ENCODE data around the gene SLC17A7. TPM values are rescaled to one million over a fixed set of nuclear protein-coding genes. Genes with fewer than 3 reads are reported as not detected.

The SLC17A7 gene
- total RNA-seq, 1 experiment from 2014 or later, result 1.6 TPM

DNA sequence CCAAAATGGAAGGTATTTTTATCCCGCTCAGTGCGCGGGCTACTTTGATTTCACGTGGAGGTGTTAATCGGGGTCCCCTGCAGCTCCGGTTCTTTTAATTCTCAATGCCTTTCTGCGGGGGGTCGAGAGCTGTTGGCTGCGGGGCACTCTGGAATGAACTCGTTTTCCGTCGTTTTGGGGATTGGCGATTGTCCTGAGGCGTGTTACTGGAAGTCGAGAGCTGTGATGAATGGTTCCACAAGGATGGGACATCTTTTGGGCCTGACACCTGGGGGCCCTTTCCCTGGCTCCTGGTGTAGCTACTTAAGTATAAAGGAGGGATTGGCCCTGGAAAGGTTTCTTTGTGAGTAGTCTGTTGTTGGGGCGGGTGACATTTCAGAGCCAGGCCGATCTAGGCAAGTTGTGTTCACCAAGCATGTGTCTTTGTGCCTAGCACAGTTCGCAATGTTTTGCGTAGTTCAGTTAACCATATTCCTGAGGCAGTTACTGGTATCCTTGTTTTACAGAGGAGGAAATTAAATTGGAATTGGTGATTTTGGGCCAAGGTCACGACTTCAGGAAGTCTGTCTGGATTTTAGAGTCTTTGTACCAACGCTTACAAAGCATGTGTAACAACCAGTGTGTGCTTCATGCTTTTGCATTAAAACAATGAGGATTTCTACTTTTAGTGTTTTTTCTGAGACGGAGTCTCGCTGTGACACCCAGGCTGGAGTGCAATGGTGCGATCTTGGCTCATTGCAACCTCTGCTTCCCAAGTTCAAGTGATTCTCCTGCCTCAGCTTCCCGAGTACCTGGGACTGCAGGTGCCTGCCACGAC, 46.9 kb upstream of the SLC17A7 start (continued):
- TF ChIP-seq, protein P1, sequence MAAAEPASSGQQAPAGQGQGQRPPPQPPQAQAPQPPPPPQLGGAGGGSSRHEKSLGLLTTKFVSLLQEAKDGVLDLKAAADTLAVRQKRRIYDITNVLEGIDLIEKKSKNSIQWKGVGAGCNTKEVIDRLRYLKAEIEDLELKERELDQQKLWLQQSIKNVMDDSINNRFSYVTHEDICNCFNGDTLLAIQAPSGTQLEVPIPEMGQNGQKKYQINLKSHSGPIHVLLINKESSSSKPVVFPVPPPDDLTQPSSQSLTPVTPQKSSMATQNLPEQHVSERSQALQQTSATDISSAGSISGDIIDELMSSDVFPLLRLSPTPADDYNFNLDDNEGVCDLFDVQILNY (CRISPR knock-in tag; IDR thresholded peaks at IDR 0.05), result no peak
- TF ChIP-seq ZBTB21 (CRISPR knock-in tag; IDR thresholded peaks at IDR 0.05; ENCODE audit: borderline replicate concordance) (no peak), FOXJ3 (CRISPR knock-in tag; IDR thresholded peaks at IDR 0.05; ENCODE audit: borderline replicate concordance) (no peak), ESRRA (CRISPR knock-in tag; IDR thresholded peaks at IDR 0.05; ENCODE audit: borderline replicate concordance) (no peak), EMX1 (CRISPR knock-in tag; IDR thresholded peaks at IDR 0.05) (peak; percentile 88; the same call in 1 of the 2 replicates), JAZF1 (CRISPR knock-in tag; IDR thresholded peaks at IDR 0.05) (no peak), KAT7 (CRISPR knock-in tag; IDR thresholded peaks at IDR 0.05; ENCODE audit: borderline replicate concordance) (0 out of 2 replicates have a peak, but pooled peaks have one; percentile 12), ZNF317 (CRISPR knock-in tag; IDR thresholded peaks at IDR 0.05; ENCODE audit: borderline replicate concordance, low read depth) (no peak)
- TF ChIP-seq, protein P2, sequence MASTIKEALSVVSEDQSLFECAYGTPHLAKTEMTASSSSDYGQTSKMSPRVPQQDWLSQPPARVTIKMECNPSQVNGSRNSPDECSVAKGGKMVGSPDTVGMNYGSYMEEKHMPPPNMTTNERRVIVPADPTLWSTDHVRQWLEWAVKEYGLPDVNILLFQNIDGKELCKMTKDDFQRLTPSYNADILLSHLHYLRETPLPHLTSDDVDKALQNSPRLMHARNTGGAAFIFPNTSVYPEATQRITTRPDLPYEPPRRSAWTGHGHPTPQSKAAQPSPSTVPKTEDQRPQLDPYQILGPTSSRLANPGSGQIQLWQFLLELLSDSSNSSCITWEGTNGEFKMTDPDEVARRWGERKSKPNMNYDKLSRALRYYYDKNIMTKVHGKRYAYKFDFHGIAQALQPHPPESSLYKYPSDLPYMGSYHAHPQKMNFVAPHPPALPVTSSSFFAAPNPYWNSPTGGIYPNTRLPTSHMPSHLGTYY (CRISPR knock-in tag; IDR thresholded peaks at IDR 0.05), result peak; percentile 79; the same call in 1 of the 2 replicates

DNA sequence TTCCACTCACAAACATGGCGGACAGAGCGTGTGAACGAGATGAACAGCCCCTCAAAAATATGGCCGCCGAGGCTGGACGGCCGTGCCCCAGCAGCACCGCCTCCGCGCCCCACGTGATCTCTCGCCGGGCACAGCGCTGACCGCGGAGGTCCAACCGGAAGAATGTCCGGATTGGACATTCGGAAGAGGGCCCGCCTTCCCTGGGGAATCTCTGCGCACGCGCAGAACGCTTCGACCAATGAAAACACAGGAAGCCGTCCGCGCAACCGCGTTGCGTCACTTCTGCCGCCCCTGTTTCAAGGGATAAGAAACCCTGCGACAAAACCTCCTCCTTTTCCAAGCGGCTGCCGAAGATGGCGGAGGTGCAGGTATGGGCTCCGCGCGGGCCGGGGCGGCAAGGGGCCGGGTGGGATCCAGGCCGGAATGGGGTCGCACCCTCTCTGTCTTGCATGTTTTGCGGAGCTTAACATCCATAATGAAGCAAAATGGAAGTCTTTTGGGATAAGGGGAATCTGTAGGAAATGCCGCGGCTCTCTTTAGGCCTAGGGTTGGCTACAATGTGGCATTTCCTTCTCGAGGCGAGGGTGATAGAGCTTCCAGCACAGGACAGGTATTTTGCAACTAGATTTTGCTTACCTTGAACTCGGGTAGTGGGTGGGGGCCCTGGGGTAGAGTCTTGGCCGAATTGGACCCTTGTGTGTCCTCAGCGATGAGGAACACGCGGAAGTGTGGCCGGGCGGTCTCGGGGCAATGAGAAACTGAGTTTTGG, 46.1 kb upstream of the SLC17A7 start, which contains the start of gene RPL13A:
Gene RPL13A (plus strand): TSS at position 332 of the 769 bp plus-strand sequence. CDS start 22 bp downstream, at position 354.
- ATAC-seq, result peak; percentile 88
- peaks cover 20% of the 10 kb centered on the region for H3K4me1 Mint-ChIP-seq
- POLR2A ChIA-PET, result interaction anchor here (1.1 to 1.5 kb wide), 3 partner anchors 9 to 40 kb away, joined by 4 to 9 read pairs (median 5); partner anchors contain the start of gene RPS11
- DNase-seq (ENCODE audit: low spot score), result peak; percentile 100
- H3K27me3 Mint-ChIP-seq (ENCODE audit: low read depth), result peaks cover 6% of the 10 kb centered on the region; the same call in 1 of the 2 replicates
- CTCF ChIA-PET, result interaction anchor here (1.2 kb wide), 1 partner anchor 11 kb away, joined by 3 read pairs; no protein-coding TSS in a partner anchor
- peak within 1 kb of the TSS; percentile 96 for H3K27ac Mint-ChIP-seq
- peak within 1 kb of the TSS; percentile 97 for H3K4me3 Mint-ChIP-seq
- peaks cover 50% of the 10 kb centered on the region for H3K36me3 Mint-ChIP-seq
- no peaks in the 10 kb centered on the region for H3K9me3 Mint-ChIP-seq
- no peak for TF ChIP-seq NR3C1 (CRISPR knock-in tag; conservative IDR thresholded peaks at IDR 0.05; ENCODE audit: low read depth)
- TF ChIP-seq, protein P3, sequence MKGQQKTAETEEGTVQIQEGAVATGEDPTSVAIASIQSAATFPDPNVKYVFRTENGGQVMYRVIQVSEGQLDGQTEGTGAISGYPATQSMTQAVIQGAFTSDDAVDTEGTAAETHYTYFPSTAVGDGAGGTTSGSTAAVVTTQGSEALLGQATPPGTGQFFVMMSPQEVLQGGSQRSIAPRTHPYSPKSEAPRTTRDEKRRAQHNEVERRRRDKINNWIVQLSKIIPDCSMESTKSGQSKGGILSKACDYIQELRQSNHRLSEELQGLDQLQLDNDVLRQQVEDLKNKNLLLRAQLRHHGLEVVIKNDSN (CRISPR knock-in tag; IDR thresholded peaks at IDR 0.05), result peak; percentile 99
- TF ChIP-seq ZNF232 (CRISPR knock-in tag; IDR thresholded peaks at IDR 0.05), result peak; percentile 60; the same call in 1 of the 2 replicates
- TF ChIP-seq NFE2L1 (CRISPR knock-in tag; IDR thresholded peaks at IDR 0.05), result 0 out of 2 replicates have a peak, but pooled peaks have one; percentile 55
- TF ChIP-seq, protein P4, sequence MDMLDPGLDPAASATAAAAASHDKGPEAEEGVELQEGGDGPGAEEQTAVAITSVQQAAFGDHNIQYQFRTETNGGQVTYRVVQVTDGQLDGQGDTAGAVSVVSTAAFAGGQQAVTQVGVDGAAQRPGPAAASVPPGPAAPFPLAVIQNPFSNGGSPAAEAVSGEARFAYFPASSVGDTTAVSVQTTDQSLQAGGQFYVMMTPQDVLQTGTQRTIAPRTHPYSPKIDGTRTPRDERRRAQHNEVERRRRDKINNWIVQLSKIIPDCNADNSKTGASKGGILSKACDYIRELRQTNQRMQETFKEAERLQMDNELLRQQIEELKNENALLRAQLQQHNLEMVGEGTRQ (CRISPR knock-in tag; IDR thresholded peaks at IDR 0.05), result peak; percentile 99
- peak; percentile 77 for TF ChIP-seq MYBL2 (CRISPR knock-in tag; IDR thresholded peaks at IDR 0.05)
- TF ChIP-seq, protein P5, sequence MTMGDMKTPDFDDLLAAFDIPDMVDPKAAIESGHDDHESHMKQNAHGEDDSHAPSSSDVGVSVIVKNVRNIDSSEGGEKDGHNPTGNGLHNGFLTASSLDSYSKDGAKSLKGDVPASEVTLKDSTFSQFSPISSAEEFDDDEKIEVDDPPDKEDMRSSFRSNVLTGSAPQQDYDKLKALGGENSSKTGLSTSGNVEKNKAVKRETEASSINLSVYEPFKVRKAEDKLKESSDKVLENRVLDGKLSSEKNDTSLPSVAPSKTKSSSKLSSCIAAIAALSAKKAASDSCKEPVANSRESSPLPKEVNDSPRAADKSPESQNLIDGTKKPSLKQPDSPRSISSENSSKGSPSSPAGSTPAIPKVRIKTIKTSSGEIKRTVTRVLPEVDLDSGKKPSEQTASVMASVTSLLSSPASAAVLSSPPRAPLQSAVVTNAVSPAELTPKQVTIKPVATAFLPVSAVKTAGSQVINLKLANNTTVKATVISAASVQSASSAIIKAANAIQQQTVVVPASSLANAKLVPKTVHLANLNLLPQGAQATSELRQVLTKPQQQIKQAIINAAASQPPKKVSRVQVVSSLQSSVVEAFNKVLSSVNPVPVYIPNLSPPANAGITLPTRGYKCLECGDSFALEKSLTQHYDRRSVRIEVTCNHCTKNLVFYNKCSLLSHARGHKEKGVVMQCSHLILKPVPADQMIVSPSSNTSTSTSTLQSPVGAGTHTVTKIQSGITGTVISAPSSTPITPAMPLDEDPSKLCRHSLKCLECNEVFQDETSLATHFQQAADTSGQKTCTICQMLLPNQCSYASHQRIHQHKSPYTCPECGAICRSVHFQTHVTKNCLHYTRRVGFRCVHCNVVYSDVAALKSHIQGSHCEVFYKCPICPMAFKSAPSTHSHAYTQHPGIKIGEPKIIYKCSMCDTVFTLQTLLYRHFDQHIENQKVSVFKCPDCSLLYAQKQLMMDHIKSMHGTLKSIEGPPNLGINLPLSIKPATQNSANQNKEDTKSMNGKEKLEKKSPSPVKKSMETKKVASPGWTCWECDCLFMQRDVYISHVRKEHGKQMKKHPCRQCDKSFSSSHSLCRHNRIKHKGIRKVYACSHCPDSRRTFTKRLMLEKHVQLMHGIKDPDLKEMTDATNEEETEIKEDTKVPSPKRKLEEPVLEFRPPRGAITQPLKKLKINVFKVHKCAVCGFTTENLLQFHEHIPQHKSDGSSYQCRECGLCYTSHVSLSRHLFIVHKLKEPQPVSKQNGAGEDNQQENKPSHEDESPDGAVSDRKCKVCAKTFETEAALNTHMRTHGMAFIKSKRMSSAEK (CRISPR knock-in tag; IDR thresholded peaks at IDR 0.05; ENCODE audit: borderline replicate concordance), result peak; percentile 65; the same call in 1 of the 2 replicates
- TF ChIP-seq, protein P6, sequence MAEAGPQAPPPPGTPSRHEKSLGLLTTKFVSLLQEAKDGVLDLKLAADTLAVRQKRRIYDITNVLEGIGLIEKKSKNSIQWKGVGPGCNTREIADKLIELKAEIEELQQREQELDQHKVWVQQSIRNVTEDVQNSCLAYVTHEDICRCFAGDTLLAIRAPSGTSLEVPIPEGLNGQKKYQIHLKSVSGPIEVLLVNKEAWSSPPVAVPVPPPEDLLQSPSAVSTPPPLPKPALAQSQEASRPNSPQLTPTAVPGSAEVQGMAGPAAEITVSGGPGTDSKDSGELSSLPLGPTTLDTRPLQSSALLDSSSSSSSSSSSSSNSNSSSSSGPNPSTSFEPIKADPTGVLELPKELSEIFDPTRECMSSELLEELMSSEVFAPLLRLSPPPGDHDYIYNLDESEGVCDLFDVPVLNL (CRISPR knock-in tag; IDR thresholded peaks at IDR 0.05; ENCODE audit: borderline replicate concordance, low read depth), result 0 out of 2 replicates have a peak, but pooled peaks have one; percentile 41
- peak; percentile 73; the same call in 1 of the 2 replicates for TF ChIP-seq JUN (CRISPR knock-in tag; IDR thresholded peaks at IDR 0.05)
- no peak for TF ChIP-seq ZNF396 (CRISPR knock-in tag; IDR thresholded peaks at IDR 0.05; ENCODE audit: borderline replicate concordance)
- TF ChIP-seq FOXK1 (CRISPR knock-in tag; IDR thresholded peaks at IDR 0.05), result peak; percentile 90
- peak; percentile 71; the same call in 1 of the 2 replicates for TF ChIP-seq CREB1 (CRISPR knock-in tag; IDR thresholded peaks at IDR 0.05)

Measured in WTC11 (cell line).